GM23338 (cell line): ENCODE measurements around the gene SYNDIG1. TPM values are rescaled to one million over a fixed set of nuclear protein-coding genes. Genes with fewer than 3 reads are reported as not detected.

Experiments used
- EZH2 ChIP-seq: fragments of 200-600 bp; sonication (generic); IDR thresholded peaks from one replicate; pipeline ENCODE4 v1.8.0; 2017; ENCODE audit warnings: antibody characterized with exemption, mild to moderate bottlenecking, low read depth; ENCODE audit not compliant: unreplicated experiment
- JUNB ChIP-seq: IDR thresholded peaks from one replicate; pipeline ENCODE4 v1.6.1; 2016; ENCODE audit warnings: antibody characterized with exemption; ENCODE audit not compliant: unreplicated experiment
- REST ChIP-seq: IDR thresholded peaks from one replicate; pipeline ENCODE4 v1.6.1; 2018; ENCODE audit warnings: antibody characterized with exemption; ENCODE audit not compliant: unreplicated experiment
- ZNF462 ChIP-seq: fragments of 250-450 bp; sonication (Bioruptor Pico); IDR thresholded peaks from 2 replicates; pipeline ENCODE4 v1.5.0; 2020; ENCODE audit warnings: mild to moderate bottlenecking, moderate library complexity
- polyA plus RNA-seq: library from polyadenylated mRNA; unstranded; fragments of >200 nt; fragmentation: Nextera tagmentation; extraction: Ambion mirVana; gene quantifications from 2 replicates; pipeline ENCODE4 v1.2.1, GENCODE V29; 2016
- total RNA-seq: library from RNA; depleted of rRNA; stranded (reverse); fragments of >200 nt; shearing (Covaris generic); gene quantifications from 2 replicates; pipeline ENCODE4 v1.2.3, GENCODE V29; 2014

The SYNDIG1 gene
- total and polyA plus RNA-seq, 2 experiments from 2014 or later = 2.8 to 4.8 TPM

DNA sequence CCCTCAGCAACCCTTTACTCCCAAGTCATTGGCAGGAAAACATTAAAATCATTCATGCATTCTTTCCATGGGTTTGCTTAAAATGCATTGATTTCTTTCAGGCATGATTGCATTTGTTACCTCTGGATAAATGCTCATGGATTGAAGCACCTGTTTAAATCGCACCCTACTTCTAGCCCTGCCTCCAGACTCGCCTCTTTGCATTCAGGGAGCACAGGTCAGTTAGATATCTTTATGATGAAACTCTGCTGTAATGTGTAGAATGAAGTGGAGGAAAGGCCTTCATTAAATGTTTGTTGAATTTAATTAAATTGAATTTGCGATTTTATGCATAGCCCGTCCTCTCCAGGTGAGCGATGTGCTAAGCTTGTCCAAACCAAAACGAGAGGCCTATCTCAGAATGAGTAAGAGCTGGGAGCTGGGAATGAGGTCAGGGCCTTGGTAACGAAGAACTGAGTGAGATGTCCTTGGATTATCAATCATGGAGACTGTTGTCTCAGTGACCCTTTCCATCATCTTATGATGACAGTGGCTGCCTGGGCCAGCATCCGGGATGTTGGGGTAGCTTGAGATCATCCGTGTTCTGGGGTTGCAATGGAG is 210.1 kb downstream of the SYNDIG1 start (continued):
- TF ChIP-seq ZNF462 (CRISPR knock-in tag) (no peak), REST (no peak), JUNB (no peak), EZH2 (no peak)
